Raji (cell line): ENCODE data around the gene CYTH3.

Source experiments
- POLR2A ChIP-seq: IDR thresholded peaks from 2 replicates; pipeline ENCODE4 v1.6.1; 2011; ENCODE audit warnings: low read depth, low read length, control low read depth; ENCODE audit not compliant: insufficient read depth

The CYTH3 gene

DNA sequence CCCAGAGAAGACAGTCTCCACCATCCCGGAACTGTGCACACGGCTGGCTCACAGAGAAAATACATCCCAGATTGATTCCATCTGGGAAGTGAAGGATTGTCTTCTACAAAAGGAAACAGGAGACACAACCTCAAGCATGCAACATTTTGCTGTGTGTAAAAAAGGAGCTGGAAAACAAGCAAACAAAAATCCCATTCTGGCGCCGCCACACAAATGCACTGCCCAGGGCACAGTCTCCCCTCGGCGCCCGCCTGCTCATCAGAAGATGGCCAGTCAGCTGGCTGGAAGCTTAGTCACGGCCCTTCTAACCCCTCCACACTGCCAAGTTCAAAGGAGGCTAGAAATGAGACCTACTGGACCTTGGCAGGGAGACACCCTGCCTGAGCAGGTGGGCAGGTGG is 14.1 kb upstream of the CYTH3 start:
- no peak for TF ChIP-seq POLR2A

DNA sequence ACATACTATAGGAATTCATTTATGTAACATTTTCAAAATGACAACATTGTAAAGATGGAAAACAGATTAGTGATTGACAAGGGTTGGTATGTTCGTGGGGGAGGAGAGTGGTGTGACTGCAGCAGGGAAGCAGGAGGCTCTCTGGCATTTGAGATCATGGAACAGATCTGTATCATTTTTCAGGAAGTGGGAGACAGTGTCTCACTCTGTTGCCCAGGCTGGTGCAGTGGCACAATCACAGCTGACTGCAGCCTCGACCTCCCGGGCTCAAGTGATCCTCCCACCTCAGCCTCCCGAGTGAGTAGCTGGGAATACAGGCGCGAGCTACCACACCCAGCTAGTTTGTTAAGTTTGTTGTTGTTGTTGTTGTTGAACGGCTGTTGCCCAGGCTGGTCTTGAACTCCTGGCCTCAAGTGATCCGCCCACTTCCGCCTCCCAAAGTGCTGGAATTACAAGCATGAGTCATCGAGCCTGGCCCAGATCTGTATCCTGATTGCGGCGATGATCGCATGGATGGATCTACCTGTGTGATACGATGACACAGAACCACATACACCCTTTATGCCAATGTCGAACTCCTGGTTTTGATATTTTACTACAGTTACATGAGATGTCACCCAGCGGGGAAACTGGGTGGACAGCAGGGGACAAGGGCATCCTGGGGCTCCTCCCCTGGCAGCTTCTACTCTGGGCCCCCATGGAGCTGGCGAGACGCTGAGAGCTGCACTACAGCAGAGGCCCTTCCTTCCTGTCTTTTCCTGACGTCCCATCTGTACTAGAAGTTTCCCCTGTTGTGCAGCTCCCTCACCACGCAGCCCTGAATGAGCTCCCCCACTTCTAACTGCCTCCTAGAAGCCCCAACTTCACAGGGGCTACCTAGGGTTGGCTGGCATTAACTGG is 12.3 kb upstream of the CYTH3 start:
- no peak for TF ChIP-seq POLR2A

DNA sequence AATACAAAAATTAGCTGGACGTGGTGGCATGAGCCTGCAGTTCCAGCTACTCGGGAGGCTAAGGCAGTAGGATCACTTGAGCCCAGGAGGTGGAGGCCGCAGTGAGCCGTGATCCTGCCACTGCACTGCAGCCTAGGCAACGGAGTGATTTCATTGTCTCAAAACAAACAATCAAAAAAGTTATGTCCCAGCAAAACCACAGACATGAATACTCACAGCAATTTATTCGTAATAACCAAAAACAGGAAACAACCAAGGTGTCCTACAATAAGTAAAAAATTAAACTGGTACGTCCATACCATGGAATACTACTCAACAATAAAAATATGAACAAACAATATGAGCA is 11.6 kb upstream of the CYTH3 start:
- no peak for TF ChIP-seq POLR2A

DNA sequence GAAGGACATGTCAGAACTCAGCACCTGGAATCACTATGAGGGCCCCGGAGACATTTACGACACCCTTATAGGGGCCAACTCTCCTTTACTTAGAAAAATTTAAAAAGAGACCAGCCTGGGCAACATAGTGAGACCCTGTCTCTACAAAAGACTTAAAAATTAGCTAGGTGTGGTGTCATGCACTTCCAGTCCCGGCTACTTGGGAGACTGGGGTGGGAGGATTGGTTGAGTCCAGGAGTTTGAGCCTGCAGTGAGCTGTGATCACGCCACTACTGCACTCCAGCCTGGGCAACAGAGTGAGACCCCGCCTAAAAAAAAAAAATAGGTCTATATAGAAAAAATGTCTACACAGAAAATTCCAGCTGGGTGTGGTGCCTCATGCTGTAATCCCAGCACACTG is 7.5 kb upstream of the CYTH3 start:
- TF ChIP-seq POLR2A = no peak

DNA sequence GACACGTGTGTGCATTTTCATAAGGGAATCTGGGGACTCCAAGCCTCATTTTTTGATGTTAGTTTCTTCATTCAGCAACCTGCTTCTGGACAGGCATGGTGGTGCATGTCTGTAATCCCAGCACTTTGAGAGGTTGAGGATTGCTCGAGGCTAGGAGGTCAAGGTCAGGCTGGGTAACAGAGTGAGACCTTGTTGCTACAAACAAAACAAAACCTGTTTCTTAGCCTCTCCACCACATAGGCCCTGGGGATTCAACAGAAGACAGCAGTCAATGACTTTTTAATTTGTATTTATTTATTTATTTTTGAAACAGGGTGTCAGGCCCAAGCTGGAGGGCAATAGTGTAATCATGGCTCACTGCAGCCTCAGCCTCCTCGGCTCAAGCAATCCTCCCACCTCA is 6.9 kb upstream of the CYTH3 start:
- no peak for TF ChIP-seq POLR2A

DNA sequence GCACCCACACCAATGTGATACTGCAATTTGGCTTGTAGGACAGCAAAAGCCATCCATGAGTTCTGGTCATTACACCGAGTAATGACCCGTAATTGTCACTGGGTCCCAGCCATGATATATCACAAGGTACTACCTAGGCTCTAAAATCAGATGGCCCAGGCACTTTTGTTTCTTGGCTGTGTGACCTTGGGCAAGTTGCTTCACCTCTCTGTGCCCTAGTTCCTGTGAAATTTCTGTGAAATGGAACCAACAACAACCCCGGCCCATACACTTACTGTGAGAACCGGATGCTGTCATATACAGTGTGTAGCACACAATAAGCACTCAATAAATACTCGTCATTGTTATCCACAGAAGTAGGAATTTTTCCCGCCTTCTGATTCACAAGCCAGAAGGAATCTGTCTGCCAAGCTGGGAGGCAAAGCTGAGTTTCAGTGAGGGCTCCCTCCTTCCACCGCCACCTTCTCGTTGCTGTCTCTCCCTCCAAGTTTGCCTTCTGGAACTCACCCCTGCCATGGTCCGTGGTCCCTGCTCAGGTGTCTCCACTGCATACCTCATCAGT is 6.4 kb upstream of the CYTH3 start:
- no peak for TF ChIP-seq POLR2A

DNA sequence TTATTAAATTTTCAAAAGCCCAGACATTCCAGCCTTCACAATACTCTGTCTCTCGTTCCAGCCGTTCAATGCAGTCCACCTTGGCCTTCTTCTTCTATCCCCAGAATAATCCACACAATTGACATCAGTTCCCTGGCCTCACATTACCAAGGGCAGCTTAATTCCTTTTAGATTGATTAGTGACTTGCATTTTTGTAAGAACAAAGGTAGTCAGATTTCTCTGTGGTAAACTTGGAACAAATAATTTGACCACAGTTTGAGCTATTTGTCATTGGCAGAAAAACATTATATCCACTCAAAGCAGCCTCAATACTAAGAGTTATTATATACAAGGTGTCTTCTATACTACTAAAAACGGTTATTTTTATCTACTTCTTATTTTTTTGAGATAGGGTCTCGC is 5.1 kb upstream of the CYTH3 start:
- no peak for TF ChIP-seq POLR2A

DNA sequence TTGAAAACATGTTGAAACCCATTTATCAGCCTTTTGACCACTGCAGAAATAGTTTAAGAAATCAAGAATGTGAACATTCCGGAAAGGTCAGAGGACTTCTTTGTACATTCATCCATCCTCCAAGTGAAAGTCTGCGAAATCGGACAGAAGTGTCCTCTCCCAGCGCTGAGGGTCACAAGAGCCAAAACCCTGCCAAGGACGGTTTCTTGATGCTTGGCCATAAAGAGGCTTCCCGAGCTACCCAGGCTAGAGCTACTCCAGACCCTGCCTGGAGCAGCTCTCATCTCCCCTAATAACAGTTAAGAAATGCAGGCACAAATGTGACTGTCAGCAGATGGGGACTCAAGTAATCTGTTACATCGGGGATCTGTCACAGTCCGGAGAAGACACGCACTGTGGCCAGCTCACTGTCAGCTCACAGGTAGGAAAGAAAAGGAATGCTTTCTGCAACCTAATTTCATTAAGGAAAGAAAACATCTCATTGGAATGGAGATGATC is 4.5 kb upstream of the CYTH3 start:
- TF ChIP-seq POLR2A = no peak

DNA sequence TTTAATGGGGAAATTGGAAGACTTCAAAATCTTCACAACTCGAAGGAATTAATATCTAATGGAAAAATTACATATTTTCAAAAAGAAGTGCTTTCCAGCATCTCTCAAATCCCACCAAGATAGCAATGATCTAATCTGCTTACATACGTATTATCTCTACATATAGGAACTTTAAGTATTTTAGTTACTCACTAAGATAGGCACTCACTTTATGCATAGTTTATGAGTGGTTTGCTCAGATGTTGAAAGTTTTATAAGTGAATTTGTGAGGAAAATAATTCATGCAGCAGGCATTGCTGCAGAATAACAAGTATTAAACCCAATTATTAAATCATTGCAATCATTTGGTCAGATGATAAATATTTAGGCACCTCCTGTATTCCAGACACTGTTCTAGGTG is 2.3 kb upstream of the CYTH3 start:
- TF ChIP-seq POLR2A = no peak

DNA sequence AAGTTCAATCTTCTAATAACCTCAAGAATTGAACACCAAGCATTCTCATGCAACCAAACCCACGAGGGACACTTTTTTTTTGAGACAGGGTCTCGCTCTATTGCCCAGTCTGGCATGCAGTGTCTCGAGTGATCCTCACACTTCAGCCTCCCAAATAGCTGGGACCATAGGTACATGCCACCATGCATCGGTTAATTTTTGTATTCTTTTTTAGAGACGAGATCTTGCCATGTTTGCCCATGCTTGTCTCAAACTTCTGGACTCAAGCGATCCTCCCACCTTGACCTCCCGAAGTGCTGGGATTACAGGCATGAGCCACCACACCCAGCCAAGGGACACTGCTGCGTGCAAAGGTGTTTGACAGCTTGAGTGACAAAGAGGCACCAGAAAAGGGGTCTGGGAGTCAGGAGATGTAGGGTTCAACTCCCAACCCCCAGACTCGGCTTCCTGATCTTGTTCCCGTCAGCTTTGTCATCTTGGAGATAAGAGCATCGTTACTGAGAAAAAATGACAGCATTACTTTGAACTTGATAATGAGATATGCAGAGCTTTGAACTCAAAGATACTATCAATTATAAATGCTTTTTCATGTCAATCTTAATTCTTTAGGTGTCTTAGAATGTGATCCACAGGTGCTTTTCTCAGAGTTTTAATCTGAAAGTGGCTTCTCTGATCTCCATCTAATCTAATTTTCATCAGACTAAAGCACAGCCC is 1.6 kb upstream of the CYTH3 start:
- TF ChIP-seq POLR2A = no peak

DNA sequence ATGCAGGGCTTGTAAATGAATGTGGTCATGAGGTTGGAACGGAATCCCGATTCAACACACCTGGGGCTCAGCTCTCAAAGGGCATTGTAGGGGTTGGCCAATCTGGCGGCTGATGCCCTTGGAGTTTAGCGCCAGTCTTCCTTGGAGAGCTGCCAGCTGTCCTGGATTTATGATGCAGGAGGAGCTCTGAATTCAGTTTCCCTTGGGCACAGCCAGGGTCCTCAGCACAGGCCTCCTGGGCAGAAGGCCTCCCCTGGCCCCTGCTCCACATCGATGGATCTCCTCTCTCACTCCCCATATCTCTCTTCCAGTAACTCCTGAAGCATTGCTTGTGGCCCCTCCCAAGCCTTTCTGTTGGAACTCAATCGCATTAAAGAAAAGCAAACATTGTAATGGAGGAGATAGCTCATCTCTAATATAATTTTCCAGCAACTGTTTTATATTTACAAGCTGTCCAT is 985 bp upstream of the CYTH3 start:
- no peak for TF ChIP-seq POLR2A

DNA sequence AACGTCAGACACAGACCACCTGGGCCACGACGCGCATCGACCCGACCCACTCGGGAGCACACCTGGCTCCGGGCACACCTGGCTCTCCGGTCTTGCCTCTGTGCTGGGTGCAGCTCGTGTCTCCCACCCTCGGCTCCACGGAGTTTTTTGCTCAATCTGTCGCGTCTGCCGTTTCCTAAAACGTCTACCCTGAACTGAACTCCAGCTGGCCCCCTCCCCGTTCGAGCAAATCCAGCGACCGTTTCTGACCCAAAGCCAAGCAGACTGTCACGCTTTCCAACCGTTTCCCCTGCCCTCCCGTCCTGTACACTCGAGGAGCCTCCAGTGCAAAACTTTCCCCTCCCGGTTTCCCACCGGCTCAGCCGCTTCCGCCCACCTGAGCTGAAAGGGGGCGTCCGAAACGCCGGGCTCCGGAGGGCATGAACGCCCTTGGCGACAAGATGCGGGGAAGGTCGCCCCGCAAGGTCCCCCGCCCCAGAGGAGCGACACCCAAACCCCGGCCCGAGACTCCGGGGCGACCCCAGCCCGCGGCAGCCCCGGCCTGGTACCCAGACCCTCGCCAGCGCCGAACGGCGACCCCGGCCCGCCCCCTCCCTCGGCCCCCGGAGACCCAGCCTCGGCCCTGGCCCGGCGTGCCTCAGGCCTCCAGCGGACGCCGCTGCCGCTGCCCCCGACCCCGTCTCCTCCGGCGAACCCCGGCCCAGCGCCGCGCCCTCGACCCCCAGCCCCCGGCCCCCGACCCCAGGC is 557 bp downstream of the CYTH3 start:
- TF ChIP-seq POLR2A = no peak

DNA sequence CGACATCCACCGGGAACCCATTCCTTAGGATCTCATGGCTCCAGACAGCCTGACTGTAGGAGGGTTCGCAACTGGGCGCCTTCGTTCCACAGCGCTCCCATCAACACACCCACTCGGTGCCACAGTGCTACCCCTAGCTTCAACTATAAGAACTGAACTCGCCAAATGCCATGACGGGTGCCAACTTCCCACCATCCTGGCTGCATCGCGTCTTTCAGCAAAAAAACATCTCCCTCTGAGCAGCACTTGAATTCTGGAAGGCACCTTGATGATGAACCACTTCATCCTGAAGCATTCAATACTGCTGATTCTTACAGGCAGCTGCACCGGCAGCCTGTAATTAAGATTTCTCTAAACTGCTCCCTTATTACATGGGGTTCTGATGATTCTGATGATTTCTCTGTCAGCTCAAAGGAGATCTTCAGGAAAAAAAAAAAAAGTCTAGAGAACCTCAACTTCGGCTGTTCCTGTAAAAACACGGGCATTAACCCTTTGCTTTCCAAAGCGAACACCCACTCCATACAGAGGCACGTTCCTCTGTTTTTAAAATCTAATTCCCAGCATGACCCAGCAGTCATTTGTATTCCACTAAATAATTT is 1.3 kb downstream of the CYTH3 start:
- TF ChIP-seq POLR2A = no peak

DNA sequence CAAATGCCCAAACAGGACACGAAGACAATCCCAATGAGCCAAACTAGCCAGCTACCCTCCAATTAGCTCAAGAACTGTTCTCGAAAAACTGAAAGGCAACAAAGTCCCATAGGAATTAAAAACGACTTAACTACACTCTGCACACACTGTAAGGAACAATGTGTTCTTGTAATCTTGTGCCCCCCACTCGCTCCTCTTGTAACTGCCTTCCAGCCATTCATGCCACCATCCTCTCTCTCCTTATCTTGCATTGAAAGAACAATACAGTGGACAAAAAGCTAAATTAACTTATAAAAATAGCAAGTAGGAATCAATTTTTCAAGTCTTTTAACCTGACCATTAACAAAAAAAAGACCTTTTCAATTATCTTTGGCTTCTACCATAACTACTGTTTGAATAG is 2.9 kb downstream of the CYTH3 start:
- TF ChIP-seq POLR2A = no peak

DNA sequence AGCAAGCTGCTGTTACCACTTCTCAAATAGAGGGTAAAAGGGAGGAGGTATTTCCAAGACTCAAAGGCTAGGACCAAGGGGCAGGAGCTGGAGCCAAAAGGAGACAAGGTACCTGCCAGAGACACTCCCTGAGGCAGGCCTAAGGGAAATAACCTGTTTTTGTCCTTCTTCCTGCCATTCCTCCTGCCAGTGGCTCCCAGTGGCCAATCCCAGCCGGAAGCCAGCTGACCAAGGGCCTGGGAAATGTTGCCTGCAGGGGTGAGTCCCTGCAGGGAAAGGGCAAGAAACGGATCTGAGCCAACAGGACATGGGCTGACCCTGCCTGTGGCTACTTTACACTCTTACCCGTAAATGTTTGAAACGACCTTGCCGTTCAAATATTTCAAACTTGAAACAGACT is 3.5 kb downstream of the CYTH3 start:
- TF ChIP-seq POLR2A = no peak
